ENCODE measurements around the gene ZNF202.

The ZNF202 gene

GRCh38 chr11:123741159-123742030, at the start of gene ZNF202:
TSS of gene ZNF202 (minus strand) at chr11:123741660. CDS start at chr11:123730888, 10,772 bp downstream.
- peak within 1 kb of the TSS; percentile 93 for H3K4me3 ChIP-seq (ENCODE audit: low read depth, low read length)
- TF ChIP-seq, protein P1, sequence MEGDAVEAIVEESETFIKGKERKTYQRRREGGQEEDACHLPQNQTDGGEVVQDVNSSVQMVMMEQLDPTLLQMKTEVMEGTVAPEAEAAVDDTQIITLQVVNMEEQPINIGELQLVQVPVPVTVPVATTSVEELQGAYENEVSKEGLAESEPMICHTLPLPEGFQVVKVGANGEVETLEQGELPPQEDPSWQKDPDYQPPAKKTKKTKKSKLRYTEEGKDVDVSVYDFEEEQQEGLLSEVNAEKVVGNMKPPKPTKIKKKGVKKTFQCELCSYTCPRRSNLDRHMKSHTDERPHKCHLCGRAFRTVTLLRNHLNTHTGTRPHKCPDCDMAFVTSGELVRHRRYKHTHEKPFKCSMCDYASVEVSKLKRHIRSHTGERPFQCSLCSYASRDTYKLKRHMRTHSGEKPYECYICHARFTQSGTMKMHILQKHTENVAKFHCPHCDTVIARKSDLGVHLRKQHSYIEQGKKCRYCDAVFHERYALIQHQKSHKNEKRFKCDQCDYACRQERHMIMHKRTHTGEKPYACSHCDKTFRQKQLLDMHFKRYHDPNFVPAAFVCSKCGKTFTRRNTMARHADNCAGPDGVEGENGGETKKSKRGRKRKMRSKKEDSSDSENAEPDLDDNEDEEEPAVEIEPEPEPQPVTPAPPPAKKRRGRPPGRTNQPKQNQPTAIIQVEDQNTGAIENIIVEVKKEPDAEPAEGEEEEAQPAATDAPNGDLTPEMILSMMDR (IDR thresholded peaks at IDR 0.05; ENCODE audit: low read depth, low read length) = no peak; the same call in 1 of the 2 replicates

GRCh38 chr11:123783536-123783935, 42.1 kb upstream of the ZNF202 start:
- no peak overlapping the region for H3K4me3 ChIP-seq (ENCODE audit: low read depth, low read length)
- TF ChIP-seq, protein P1 (IDR thresholded peaks at IDR 0.05; ENCODE audit: low read depth, low read length) = no peak

DNA sequence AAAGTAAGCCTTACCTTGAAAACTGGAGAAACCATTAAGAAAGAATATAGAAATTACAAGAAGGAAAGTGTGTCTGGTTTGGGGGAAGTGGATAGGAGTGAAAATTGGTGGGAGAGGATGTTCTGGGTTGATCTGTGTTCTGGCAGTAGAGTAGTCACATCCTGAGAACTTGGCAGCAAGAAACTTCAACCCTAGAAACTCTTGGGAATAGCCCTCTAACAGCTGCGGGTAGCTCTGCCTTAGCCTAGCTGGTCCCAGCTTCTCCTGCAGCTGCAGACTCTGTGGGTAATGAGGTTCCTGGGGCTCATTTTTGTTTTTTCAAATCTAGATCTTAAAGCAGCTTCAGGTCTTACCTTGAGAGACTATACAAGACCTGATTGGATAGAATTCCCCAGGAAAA, 37.1 kb upstream of the ZNF202 start:
- TF ChIP-seq, protein P1 (IDR thresholded peaks at IDR 0.05; ENCODE audit: low read depth, low read length) = no peak
- H3K4me3 ChIP-seq (ENCODE audit: low read depth, low read length) = no peak overlapping the region

- no peak overlapping the region for H3K4me3 ChIP-seq (ENCODE audit: low read depth, low read length)
- TF ChIP-seq, protein P1 (IDR thresholded peaks at IDR 0.05; ENCODE audit: low read depth, low read length) = no peak
Observed at GRCh38 chr11:123775715-123776549, 34.5 kb upstream of the ZNF202 start.

GRCh38 chr11:123775289-123775688, 33.8 kb upstream of the ZNF202 start:
- no peak overlapping the region for H3K4me3 ChIP-seq (ENCODE audit: low read depth, low read length)
- TF ChIP-seq, protein P1 (IDR thresholded peaks at IDR 0.05; ENCODE audit: low read depth, low read length) = no peak

GRCh38 chr11:123773959-123774358, 32.5 kb upstream of the ZNF202 start:
- TF ChIP-seq, protein P1 (IDR thresholded peaks at IDR 0.05; ENCODE audit: low read depth, low read length) = no peak
- no peak overlapping the region for H3K4me3 ChIP-seq (ENCODE audit: low read depth, low read length)
